ENCODE data around the gene PIK3R3. TPM values are rescaled to one million over a fixed set of nuclear protein-coding genes. Genes with fewer than 3 reads are reported as not detected.
A peak's percentile ranks its signal among the peaks of the same experiment; 100 is the strongest.

PIK3R3 gene
- 9.2 and 11.2 TPM in 2 replicates for total RNA-seq (2014; rRNA removed; shearing (Covaris generic))

- peak; percentile 97 for DNase-seq (ENCODE audit: low spot score)
These were observed at the start of gene PIK3R3 for GRCh38 chr1:46132529-46133180. Gene PIK3R3 (minus strand): TSS chr1:46132629. CDS start chr1:46131952, 677 bp downstream.

GRCh38 chr1:46181343-46182260 is 49.2 kb upstream of the PIK3R3 start:
- DNase-seq (ENCODE audit: low spot score): no peak

GRCh38 chr1:46180082-46180616 is 47.7 kb upstream of the PIK3R3 start:
- peak; percentile 26 for DNase-seq (ENCODE audit: low spot score)

GRCh38 chr1:46179138-46180081 is 47.0 kb upstream of the PIK3R3 start:
- peak; percentile 85 for DNase-seq (ENCODE audit: low spot score)

- DNase-seq (ENCODE audit: low spot score): no peak
These were observed 43.9 kb upstream of the PIK3R3 start, which contains the start of gene P3R3URF for GRCh38 chr1:46176211-46176865. Gene P3R3URF (minus strand): TSS chr1:46176488. CDS start chr1:46176471, 17 bp downstream.

GRCh38 chr1:46175243-46175642 is 42.8 kb upstream of the PIK3R3 start:
- DNase-seq (ENCODE audit: low spot score): no peak

- peak; percentile 30 for DNase-seq (ENCODE audit: low spot score)
These were observed 42.2 kb upstream of the PIK3R3 start, which contains the start of gene TSPAN1 for GRCh38 chr1:46174448-46175231. Gene TSPAN1 (plus strand): TSS chr1:46175087. CDS start chr1:46181108, 6,021 bp downstream.

GRCh38 chr1:46173361-46173856 is 41.0 kb upstream of the PIK3R3 start:
- peak; percentile 35 for DNase-seq (ENCODE audit: low spot score)

GRCh38 chr1:46172321-46172720 is 39.9 kb upstream of the PIK3R3 start:
- no peak for DNase-seq (ENCODE audit: low spot score)

- no peak for DNase-seq (ENCODE audit: low spot score)
These were observed 39.4 kb upstream of the PIK3R3 start for GRCh38 chr1:46171871-46172270.

- peak; percentile 45 for DNase-seq (ENCODE audit: low spot score)
These were observed 38.9 kb upstream of the PIK3R3 start for GRCh38 chr1:46171351-46171750.

GRCh38 chr1:46169811-46170454 is 37.5 kb upstream of the PIK3R3 start:
- DNase-seq (ENCODE audit: low spot score): no peak

GRCh38 chr1:46168477-46168876 is 36.0 kb upstream of the PIK3R3 start:
- DNase-seq (ENCODE audit: low spot score): no peak

- no peak for DNase-seq (ENCODE audit: low spot score)
These were observed 34.4 kb upstream of the PIK3R3 start for GRCh38 chr1:46166521-46167462.

GRCh38 chr1:46160212-46160611 is 27.8 kb upstream of the PIK3R3 start:
- no peak for DNase-seq (ENCODE audit: low spot score)

GRCh38 chr1:46159516-46159915 is 27.1 kb upstream of the PIK3R3 start:
- no peak for DNase-seq (ENCODE audit: low spot score)

GRCh38 chr1:46158312-46159281 is 26.2 kb upstream of the PIK3R3 start:
- no peak for DNase-seq (ENCODE audit: low spot score)

Data from A172 (cell line).